ENCODE measurements around the gene CD96.

- TF ChIP-seq POLR2A (IDR thresholded peaks at IDR 0.05; ENCODE audit: low read length), result no peak
- no peak for TF ChIP-seq GATA1 (IDR thresholded peaks at IDR 0.05; ENCODE audit: low read depth, low read length)
Observed at GRCh38 chr3:111666041-111666735, 124.2 kb downstream of the CD96 start.
